PC-9 (cell line): ENCODE measurements around the gene BORCS5.

Experiments used
- CTCF ChIP-seq: fragments of 200-600 bp; sonication (generic); conservative IDR thresholded peaks from 2 replicates; pipeline ENCODE4 v1.6.1; 2017; ENCODE audit warnings: mixed run types, antibody characterized with exemption, mild to moderate bottlenecking, moderate library complexity
- EZH2 ChIP-seq: fragments of 200-600 bp; sonication (generic); IDR thresholded peaks from 2 replicates; pipeline ENCODE4 v1.8.0; 2017; ENCODE audit warnings: antibody characterized with exemption, low read depth

- TF ChIP-seq CTCF (no peak), EZH2 (no peak)
Observed at GRCh38 chr12:12482959-12483358, 126.1 kb downstream of the BORCS5 start.
